GM18498 (cell line): Measurements from ENCODE around the gene TESPA1.
"Not testable (repeated sequence)": the region's sequence is repeated elsewhere in the genome, so short reads cannot be mapped to it uniquely, and the experiment has no call there.

Experiments used
- ATAC-seq: cut with Tn5 transposase; IDR thresholded peaks from one replicate; pipeline ENCODE4 v1.9.1; 2021; ENCODE audit warnings: mild to moderate bottlenecking, moderate library complexity; ENCODE audit not compliant: unreplicated experiment

Gene TESPA1

GRCh38 chr12:54986773-54987172, 2.2 kb upstream of the TESPA1 start:
- not testable (repeated sequence) for ATAC-seq

GRCh38 chr12:54983536-54984101, 943 bp downstream of the TESPA1 start:
- ATAC-seq: no peak

- ATAC-seq: no peak
Observed at GRCh38 chr12:54981796-54982195, 2.8 kb downstream of the TESPA1 start.

GRCh38 chr12:54980341-54980740, 4.2 kb downstream of the TESPA1 start:
- no peak for ATAC-seq

GRCh38 chr12:54977857-54978256, 6.7 kb downstream of the TESPA1 start:
- ATAC-seq: no peak

- no peak for ATAC-seq
Observed at GRCh38 chr12:54977155-54977554, 7.4 kb downstream of the TESPA1 start.

- no peak for ATAC-seq
Observed at GRCh38 chr12:54975875-54976274, 8.7 kb downstream of the TESPA1 start.

GRCh38 chr12:54975272-54975671, 9.3 kb downstream of the TESPA1 start:
- no peak for ATAC-seq

- ATAC-seq: no peak
Observed at GRCh38 chr12:54974279-54974678, 10.3 kb downstream of the TESPA1 start.

- ATAC-seq: no peak
Observed at GRCh38 chr12:54973556-54973955, 11.0 kb downstream of the TESPA1 start.

- no peak for ATAC-seq
Observed at GRCh38 chr12:54970741-54971140, 13.8 kb downstream of the TESPA1 start.

- ATAC-seq: no peak
Observed at GRCh38 chr12:54968181-54968730, 16.3 kb downstream of the TESPA1 start.

GRCh38 chr12:54967461-54967860, 17.1 kb downstream of the TESPA1 start:
- no peak for ATAC-seq

- ATAC-seq: no peak
Observed at GRCh38 chr12:54961190-54961589, 23.4 kb downstream of the TESPA1 start.

- peak; percentile 66 for ATAC-seq
Observed at GRCh38 chr12:54959291-54960018, 25.1 kb downstream of the TESPA1 start.

GRCh38 chr12:54958048-54958658, 26.4 kb downstream of the TESPA1 start:
- ATAC-seq: no peak

- no peak for ATAC-seq
Observed at GRCh38 chr12:54956818-54957641, 27.5 kb downstream of the TESPA1 start.

- ATAC-seq: no peak
Observed at GRCh38 chr12:54956322-54956721, 28.2 kb downstream of the TESPA1 start.

GRCh38 chr12:54954801-54955200, 29.8 kb downstream of the TESPA1 start:
- no peak for ATAC-seq

GRCh38 chr12:54954228-54954627, 30.3 kb downstream of the TESPA1 start:
- ATAC-seq: no peak

GRCh38 chr12:54950071-54950727, 34.4 kb downstream of the TESPA1 start:
- ATAC-seq: no peak
